Measurements from ENCODE around the gene RNF182.

RNF182 gene

DNA sequence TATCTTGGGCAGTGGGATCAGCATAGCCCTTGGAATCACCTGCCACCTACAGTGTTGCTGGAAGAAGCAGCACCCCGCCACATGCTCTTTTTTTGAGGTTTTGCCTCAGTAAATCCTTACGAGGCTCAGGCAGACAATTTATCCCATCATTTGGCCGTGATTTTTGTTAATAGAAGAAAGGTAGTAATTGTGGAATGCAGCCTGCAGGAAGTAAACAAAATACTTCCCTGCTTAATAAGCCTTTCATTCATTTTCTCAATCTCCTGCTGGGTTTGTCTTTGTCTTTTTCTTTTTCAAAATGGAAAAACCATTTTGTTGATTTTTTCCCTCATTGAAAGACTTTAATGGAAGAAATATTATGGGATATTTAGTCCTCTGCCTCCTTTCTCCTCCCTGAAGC is 99.1 kb downstream of the RNF182 start:
- no peak for ATAC-seq
- TF ChIP-seq ZNF8 (CRISPR knock-in tag; IDR thresholded peaks at IDR 0.05), result no peak
- no peak for TF ChIP-seq ESRRG (CRISPR knock-in tag; IDR thresholded peaks at IDR 0.05)
- TF ChIP-seq, protein P1, sequence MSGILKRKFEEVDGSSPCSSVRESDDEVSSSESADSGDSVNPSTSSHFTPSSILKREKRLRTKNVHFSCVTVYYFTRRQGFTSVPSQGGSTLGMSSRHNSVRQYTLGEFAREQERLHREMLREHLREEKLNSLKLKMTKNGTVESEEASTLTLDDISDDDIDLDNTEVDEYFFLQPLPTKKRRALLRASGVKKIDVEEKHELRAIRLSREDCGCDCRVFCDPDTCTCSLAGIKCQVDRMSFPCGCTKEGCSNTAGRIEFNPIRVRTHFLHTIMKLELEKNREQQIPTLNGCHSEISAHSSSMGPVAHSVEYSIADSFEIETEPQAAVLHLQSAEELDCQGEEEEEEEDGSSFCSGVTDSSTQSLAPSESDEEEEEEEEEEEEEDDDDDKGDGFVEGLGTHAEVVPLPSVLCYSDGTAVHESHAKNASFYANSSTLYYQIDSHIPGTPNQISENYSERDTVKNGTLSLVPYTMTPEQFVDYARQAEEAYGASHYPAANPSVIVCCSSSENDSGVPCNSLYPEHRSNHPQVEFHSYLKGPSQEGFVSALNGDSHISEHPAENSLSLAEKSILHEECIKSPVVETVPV (CRISPR knock-in tag; IDR thresholded peaks at IDR 0.05), result no peak
- no peak for TF ChIP-seq ZFP3 (CRISPR knock-in tag; IDR thresholded peaks at IDR 0.05)
- no peak for TF ChIP-seq ZC3H10 (CRISPR knock-in tag; IDR thresholded peaks at IDR 0.05)
- TF ChIP-seq, protein P2, sequence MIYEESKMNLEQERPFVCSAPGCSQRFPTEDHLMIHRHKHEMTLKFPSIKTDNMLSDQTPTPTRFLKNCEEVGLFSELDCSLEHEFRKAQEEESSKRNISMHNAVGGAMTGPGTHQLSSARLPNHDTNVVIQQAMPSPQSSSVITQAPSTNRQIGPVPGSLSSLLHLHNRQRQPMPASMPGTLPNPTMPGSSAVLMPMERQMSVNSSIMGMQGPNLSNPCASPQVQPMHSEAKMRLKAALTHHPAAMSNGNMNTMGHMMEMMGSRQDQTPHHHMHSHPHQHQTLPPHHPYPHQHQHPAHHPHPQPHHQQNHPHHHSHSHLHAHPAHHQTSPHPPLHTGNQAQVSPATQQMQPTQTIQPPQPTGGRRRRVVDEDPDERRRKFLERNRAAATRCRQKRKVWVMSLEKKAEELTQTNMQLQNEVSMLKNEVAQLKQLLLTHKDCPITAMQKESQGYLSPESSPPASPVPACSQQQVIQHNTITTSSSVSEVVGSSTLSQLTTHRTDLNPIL (CRISPR knock-in tag; IDR thresholded peaks at IDR 0.05; ENCODE audit: low read depth), result no peak
- no peak for TF ChIP-seq ISL1 (CRISPR knock-in tag; IDR thresholded peaks at IDR 0.05)
- no peak for TF ChIP-seq ZNF70 (CRISPR knock-in tag; IDR thresholded peaks at IDR 0.05)
- TF ChIP-seq CSDC2 (CRISPR knock-in tag; IDR thresholded peaks at IDR 0.05), result no peak
- TF ChIP-seq ARNTL (CRISPR knock-in tag; IDR thresholded peaks at IDR 0.05; ENCODE audit: borderline replicate concordance, low read depth), result no peak
- TF ChIP-seq, protein P3, sequence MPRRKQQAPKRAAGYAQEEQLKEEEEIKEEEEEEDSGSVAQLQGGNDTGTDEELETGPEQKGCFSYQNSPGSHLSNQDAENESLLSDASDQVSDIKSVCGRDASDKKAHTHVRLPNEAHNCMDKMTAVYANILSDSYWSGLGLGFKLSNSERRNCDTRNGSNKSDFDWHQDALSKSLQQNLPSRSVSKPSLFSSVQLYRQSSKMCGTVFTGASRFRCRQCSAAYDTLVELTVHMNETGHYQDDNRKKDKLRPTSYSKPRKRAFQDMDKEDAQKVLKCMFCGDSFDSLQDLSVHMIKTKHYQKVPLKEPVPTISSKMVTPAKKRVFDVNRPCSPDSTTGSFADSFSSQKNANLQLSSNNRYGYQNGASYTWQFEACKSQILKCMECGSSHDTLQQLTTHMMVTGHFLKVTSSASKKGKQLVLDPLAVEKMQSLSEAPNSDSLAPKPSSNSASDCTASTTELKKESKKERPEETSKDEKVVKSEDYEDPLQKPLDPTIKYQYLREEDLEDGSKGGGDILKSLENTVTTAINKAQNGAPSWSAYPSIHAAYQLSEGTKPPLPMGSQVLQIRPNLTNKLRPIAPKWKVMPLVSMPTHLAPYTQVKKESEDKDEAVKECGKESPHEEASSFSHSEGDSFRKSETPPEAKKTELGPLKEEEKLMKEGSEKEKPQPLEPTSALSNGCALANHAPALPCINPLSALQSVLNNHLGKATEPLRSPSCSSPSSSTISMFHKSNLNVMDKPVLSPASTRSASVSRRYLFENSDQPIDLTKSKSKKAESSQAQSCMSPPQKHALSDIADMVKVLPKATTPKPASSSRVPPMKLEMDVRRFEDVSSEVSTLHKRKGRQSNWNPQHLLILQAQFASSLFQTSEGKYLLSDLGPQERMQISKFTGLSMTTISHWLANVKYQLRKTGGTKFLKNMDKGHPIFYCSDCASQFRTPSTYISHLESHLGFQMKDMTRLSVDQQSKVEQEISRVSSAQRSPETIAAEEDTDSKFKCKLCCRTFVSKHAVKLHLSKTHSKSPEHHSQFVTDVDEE (CRISPR knock-in tag; IDR thresholded peaks at IDR 0.05), result no peak
- no peak for TF ChIP-seq PATZ1 (CRISPR knock-in tag; IDR thresholded peaks at IDR 0.05; ENCODE audit: borderline replicate concordance)
- TF ChIP-seq, protein P4, sequence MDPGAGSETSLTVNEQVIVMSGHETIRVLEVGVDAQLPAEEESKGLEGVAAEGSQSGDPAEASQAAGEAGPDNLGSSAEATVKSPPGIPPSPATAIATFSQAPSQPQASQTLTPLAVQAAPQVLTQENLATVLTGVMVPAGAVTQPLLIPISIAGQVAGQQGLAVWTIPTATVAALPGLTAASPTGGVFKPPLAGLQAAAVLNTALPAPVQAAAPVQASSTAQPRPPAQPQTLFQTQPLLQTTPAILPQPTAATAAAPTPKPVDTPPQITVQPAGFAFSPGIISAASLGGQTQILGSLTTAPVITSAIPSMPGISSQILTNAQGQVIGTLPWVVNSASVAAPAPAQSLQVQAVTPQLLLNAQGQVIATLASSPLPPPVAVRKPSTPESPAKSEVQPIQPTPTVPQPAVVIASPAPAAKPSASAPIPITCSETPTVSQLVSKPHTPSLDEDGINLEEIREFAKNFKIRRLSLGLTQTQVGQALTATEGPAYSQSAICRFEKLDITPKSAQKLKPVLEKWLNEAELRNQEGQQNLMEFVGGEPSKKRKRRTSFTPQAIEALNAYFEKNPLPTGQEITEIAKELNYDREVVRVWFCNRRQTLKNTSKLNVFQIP (CRISPR knock-in tag; IDR thresholded peaks at IDR 0.05; ENCODE audit: borderline replicate concordance, low read depth), result no peak
- no peak for TF ChIP-seq ZNF565 (CRISPR knock-in tag; conservative IDR thresholded peaks at IDR 0.05; ENCODE audit: low read depth)
- TF ChIP-seq ZFP30 (CRISPR knock-in tag; IDR thresholded peaks at IDR 0.05), result no peak
- no peak for TF ChIP-seq TCF4 (CRISPR knock-in tag; IDR thresholded peaks at IDR 0.05; ENCODE audit: borderline replicate concordance)
- no peak for TF ChIP-seq TOX (CRISPR knock-in tag; IDR thresholded peaks at IDR 0.05; ENCODE audit: borderline replicate concordance)
- no peak for TF ChIP-seq RARB (CRISPR knock-in tag; IDR thresholded peaks at IDR 0.05)
- TF ChIP-seq BACH2 (CRISPR knock-in tag; IDR thresholded peaks at IDR 0.05; ENCODE audit: borderline replicate concordance), result no peak

DNA sequence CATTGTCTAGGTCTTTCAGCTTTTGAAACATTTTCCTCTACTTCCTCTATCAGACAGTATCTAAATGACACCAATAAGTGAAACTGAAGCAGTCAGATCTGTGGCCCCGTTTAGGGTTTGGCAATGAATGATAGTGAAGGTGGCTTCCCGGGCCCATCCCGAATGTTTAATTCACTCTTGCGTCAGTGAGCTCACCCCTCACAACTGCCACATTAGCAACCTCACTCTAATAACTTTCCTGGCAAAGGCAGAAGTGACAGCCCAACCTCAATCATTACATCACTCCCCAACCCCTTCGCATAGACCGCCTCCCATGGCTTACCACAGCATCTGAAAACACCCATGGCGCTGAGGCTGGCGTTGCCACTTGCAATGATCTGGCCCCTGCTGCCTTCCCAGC is 100.4 kb downstream of the RNF182 start:
- ATAC-seq, result no peak
- TF ChIP-seq TCF4 (CRISPR knock-in tag; IDR thresholded peaks at IDR 0.05; ENCODE audit: borderline replicate concordance) (no peak), PPARA (CRISPR knock-in tag; IDR thresholded peaks at IDR 0.05; ENCODE audit: borderline replicate concordance) (no peak), ZC3H10 (CRISPR knock-in tag; IDR thresholded peaks at IDR 0.05) (no peak), ZNF565 (CRISPR knock-in tag; conservative IDR thresholded peaks at IDR 0.05; ENCODE audit: low read depth) (no peak), GLIS3 (CRISPR knock-in tag; IDR thresholded peaks at IDR 0.05) (no peak)

- ATAC-seq, result no peak; the same call in 2 of the 3 replicates
- TF ChIP-seq PATZ1 (CRISPR knock-in tag; IDR thresholded peaks at IDR 0.05; ENCODE audit: borderline replicate concordance) (no peak), ISL1 (CRISPR knock-in tag; IDR thresholded peaks at IDR 0.05) (no peak), CSDC2 (CRISPR knock-in tag; IDR thresholded peaks at IDR 0.05) (no peak), BACH2 (CRISPR knock-in tag; IDR thresholded peaks at IDR 0.05; ENCODE audit: borderline replicate concordance) (no peak), ZNF8 (CRISPR knock-in tag; IDR thresholded peaks at IDR 0.05) (no peak), ZFP3 (CRISPR knock-in tag; IDR thresholded peaks at IDR 0.05) (no peak), ZC3H10 (CRISPR knock-in tag; IDR thresholded peaks at IDR 0.05) (no peak)
- TF ChIP-seq, protein P3 (CRISPR knock-in tag; IDR thresholded peaks at IDR 0.05), result no peak
- TF ChIP-seq, protein P2 (CRISPR knock-in tag; IDR thresholded peaks at IDR 0.05; ENCODE audit: low read depth), result no peak
These were observed 102.2 kb downstream of the RNF182 start for GRCh38 chr6:14026831-14027539.

All from SK-N-SH treated with all-trans-retinoic acid at 6 μM for 48 hours (cell line).